ENCODE results near the gene PAK2. TPM values are rescaled to one million over a fixed set of nuclear protein-coding genes. Genes with fewer than 3 reads are reported as not detected.

PAK2 gene
- total RNA-seq, 1 donor from 2014 or later = 77.8 TPM

- H3K36me3 ChIP-seq = no peaks in the 10 kb centered on the region
- H3K27ac ChIP-seq = no peak overlapping the region
- TF ChIP-seq CTCF (IDR thresholded peaks at IDR 0.05) = no peak
- no peak overlapping the region for H3K4me3 ChIP-seq
- no peaks in the 10 kb centered on the region for H3K9me3 ChIP-seq
- ATAC-seq (no peak), DNase-seq (no peak)
- peaks cover 7% of the 10 kb centered on the region for H3K4me1 ChIP-seq
- intact Hi-C loops (cut with DNase I) = no loop called here
- H3K27me3 ChIP-seq = no peaks in the 10 kb centered on the region
Measured at GRCh38 chr3:196757876-196758739, 18.5 kb downstream of the PAK2 start.

- no peaks in the 10 kb centered on the region for H3K4me1 ChIP-seq
- DNase-seq (no peak), ATAC-seq (peak; percentile 49)
- TF ChIP-seq CTCF (IDR thresholded peaks at IDR 0.05) = no peak
- intact Hi-C loops (cut with DNase I) = no loop called here
- no peaks in the 10 kb centered on the region for H3K9me3 ChIP-seq
- no peaks in the 10 kb centered on the region for H3K36me3 ChIP-seq
- no peak overlapping the region for H3K27ac ChIP-seq
- no peak overlapping the region for H3K4me3 ChIP-seq
- H3K27me3 ChIP-seq = no peaks in the 10 kb centered on the region
Measured at GRCh38 chr3:196763179-196763578, 23.5 kb downstream of the PAK2 start.

GRCh38 chr3:196765454-196765853 is 25.8 kb downstream of the PAK2 start:
- Histone ChIP-seq H3K36me3 (peaks cover 8% of the 10 kb centered on the region), H3K4me1 (no peaks in the 10 kb centered on the region), H3K27ac (no peak overlapping the region), H3K9me3 (no peaks in the 10 kb centered on the region), H3K27me3 (no peaks in the 10 kb centered on the region), H3K4me3 (no peak overlapping the region)
- DNase-seq = no peak
- no peak for ATAC-seq
- intact Hi-C loops (cut with DNase I) = no loop called here
- TF ChIP-seq CTCF (IDR thresholded peaks at IDR 0.05) = no peak

- Histone ChIP-seq H3K27me3 (no peaks in the 10 kb centered on the region), H3K27ac (no peak overlapping the region), H3K9me3 (no peaks in the 10 kb centered on the region), H3K4me1 (peaks cover 25% of the 10 kb centered on the region), H3K4me3 (no peak overlapping the region), H3K36me3 (peaks cover 8% of the 10 kb centered on the region)
- ATAC-seq (no peak), DNase-seq (no peak)
- intact Hi-C loops (cut with DNase I) = no loop called here
- TF ChIP-seq CTCF (IDR thresholded peaks at IDR 0.05) = no peak
Measured at GRCh38 chr3:196771067-196771466, 31.4 kb downstream of the PAK2 start.

GRCh38 chr3:196772102-196772501 is 32.4 kb downstream of the PAK2 start:
- Histone ChIP-seq H3K4me3 (no peak overlapping the region), H3K9me3 (no peaks in the 10 kb centered on the region), H3K4me1 (peaks cover 25% of the 10 kb centered on the region), H3K27ac (no peak overlapping the region), H3K27me3 (no peaks in the 10 kb centered on the region), H3K36me3 (peaks cover 8% of the 10 kb centered on the region)
- DNase-seq (no peak), ATAC-seq (no peak)
- intact Hi-C loops (cut with DNase I) = no loop called here
- TF ChIP-seq CTCF (IDR thresholded peaks at IDR 0.05) = no peak

Data from upper lobe of right lung (tissue), 1 donor.